SIG-M5 treated with dmso at 0.1 percent for 504 hours (cell line): ENCODE results near the gene ABCC1.
"Not testable (repeated sequence)": the region's sequence is repeated elsewhere in the genome, so short reads cannot be mapped to it uniquely, and the experiment has no call there.

Experiments
- DNase-seq: peaks from one replicate; lab custom pipeline; 2025; ENCODE audit not compliant: unreplicated experiment; lab: John Stamatoyannopoulos, UW

Gene ABCC1

DNA sequence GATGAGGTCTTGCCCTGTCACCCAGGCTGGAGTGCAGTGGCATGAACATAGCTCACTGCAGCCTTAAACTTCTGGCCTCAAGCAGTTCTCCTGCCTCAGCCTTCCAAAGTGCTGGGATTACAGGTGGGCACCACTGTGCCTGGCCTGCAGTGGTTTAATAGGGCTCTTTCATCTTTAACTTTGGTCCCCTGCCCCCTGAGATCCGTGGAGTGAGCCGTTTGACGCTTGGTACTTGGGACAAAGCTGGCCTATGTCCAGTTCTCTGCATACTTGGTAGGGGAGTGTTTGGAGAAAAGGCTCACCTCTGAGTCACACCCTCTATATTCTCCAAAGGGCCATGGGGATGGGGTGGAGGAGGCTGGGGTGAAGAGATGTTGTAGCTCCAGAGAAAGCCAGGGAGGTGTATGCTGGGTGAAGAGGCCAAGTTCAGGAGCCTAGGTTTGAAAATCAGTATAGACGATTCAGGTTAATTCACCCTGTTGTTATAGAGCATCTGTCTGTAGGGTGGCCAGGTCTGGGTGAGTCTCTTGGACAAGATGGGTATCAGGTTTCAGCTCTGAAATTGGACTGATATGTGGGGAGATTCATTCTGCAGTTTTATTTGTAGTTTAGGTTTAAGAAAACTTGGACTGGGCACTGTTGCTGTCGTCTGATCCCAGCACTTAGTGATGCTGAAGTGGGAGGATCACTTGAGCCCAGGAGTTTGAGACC is 17.6 kb downstream of the ABCC1 start:
- DNase-seq, result no peak

DNA sequence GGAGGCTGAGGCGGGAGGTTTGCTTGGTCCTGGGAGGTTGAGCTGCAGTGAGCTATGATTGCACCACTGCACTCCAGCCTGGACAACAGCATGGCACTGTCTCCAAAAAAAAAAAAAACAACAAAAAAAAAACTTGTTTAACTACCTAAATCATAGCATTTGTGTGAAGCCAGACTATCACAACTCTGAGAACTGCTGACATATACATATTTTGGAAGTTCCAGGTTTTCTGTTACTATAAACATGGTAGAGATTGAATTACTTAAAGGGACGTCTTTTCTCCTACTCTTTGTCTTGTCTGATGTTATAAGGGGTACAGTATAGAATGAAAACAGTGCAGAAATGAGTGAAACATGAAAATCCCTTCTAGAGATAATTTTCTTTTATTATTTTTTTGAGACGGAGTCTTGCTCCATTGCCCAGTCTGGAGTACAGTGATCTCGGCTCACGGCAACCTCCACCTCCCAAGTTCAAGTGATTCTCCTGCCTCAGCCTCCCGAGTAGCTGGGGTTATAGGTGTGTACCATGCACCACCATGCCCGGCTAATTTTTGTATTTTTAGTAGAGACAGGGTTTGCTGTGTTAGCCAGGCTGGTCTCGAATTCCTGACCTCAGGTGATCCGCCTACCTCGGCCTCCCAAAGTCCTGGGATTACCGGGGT is 18.4 kb downstream of the ABCC1 start:
- no peak for DNase-seq

DNA sequence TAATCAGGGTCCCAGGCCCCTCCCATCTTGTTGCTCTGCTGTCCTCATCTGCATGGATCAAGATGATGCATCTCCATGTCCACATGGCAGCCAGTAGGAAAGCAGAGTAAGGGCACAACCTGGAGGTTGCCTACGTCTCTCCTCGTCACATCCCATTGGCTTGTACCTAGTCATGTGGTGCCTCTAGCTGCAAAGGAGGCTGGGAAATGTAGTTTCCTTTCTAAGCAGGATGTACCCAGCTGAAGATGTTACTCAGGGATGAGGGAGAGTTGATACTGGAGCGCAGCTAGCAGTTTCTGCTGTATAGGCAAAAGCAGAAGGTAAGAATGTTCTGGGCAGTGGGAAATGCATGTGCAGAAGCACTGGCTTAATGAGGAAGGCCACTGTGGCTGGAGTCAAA is 20.8 kb downstream of the ABCC1 start:
- DNase-seq, result no peak

DNA sequence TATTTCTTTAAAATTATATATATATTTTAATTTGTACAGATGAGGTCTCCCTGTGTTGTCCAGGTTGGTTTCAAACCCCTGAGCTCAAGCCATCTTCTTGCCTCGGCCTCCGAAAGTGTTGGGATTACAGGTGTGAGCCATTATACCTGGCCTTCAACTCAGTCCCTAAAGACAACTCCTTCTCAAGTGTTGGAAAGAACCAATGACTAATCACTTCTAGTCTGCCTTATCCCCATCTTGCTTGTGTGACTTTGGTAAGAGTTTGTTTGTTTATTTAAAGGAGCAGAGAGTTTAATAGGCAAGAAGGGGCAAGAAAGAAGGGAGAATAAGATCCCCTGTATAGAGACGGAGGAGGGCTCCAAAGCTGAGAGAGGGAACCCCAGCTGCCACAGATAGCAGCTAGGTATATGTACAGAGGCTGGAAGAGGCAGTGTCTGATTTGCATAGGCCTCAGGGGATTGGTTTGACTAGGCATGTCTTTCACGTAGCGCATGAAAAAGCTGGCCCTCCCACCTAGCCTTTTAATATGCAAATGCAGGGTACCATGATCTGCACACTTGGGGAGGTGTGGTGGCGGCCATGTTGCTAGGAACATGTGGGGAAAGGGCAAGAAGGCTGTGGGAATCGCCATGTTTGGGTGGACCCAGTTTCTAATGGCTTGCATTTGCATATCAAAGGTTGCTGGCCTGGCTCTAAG is 21.5 kb downstream of the ABCC1 start:
- DNase-seq, result no peak

- no peak for DNase-seq
Observed at GRCh38 chr16:15971440-15971815, 22.0 kb downstream of the ABCC1 start.

DNA sequence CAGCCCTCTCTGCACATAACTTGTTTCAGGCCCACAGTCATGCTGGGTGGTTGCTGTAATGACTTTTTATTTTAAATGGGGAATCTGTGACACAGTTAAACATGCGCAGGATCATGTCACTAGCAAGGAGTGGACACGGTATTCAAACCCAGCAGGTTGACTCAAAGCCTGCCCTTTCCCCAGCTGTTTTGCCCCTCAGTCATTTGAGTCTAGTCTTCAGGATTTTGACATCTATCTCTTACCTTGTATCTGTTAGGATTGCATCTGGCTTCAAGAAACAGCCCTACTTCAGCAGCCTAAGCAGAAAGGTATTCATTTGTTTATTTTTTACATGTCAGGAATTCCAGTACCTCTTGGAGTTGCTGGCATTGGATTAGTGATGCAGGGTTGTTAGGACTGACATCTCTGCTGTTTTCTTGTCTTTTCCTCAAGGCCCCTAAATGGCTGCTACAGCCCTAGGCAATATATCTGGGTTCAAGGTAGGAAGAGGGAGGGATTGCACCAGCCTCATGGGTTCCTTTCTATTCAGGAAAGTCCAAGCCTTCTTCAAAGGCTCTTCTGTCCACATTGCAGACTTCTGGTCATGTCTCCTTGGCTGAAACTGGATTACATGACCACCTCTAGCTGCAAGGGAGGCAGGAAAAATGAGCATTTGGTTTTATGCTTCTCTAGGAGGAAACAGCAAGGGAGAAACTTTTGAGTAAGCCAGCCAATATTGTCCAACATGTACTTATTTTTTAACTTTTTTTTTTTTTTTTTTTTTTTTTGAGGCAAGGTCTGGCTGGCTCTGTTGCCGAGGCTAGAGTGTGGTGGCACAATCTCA is 22.8 kb downstream of the ABCC1 start:
- DNase-seq, result no peak

DNA sequence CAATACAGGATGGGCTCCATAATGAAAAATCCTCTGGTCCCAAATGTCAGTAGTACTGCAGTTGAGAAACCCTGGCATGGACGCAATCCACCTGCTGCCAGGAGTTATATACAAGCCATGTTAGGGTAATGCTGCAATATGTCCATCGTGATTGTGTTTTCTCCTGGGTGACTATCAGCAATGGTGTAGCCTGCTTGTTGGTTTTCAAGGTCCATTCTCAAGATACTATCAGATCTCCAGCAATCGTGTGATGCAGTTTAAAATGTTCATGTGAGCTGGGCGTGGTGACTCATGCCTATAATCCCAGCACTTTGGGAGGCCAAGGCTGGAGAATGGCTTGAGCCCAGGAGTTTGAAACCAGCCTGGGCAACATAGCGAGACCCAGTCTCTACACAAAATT is 24.0 kb downstream of the ABCC1 start:
- no peak for DNase-seq

GRCh38 chr16:15974057-15974456 is 24.6 kb downstream of the ABCC1 start:
- DNase-seq, result no peak

DNA sequence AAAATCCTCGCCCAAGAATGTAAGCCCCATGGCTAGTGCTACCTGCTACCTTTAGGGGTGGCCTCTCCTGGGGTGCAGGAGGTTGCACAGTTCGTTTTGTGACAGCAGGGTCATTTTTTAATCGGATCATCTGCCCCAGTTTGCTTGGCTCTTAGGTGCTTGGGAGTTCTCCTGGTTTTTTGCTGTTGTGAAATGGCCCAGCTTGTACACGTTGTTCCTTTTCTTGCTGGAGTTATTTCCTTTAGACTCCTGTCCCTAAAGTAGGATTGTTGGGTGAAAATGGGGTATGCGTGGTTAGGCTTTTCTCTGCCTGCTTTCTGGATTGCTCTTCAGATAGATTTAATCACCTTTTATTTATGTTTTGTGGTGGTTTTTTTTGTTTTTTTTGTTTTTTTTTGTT is 25.8 kb downstream of the ABCC1 start:
- DNase-seq, result no peak

DNA sequence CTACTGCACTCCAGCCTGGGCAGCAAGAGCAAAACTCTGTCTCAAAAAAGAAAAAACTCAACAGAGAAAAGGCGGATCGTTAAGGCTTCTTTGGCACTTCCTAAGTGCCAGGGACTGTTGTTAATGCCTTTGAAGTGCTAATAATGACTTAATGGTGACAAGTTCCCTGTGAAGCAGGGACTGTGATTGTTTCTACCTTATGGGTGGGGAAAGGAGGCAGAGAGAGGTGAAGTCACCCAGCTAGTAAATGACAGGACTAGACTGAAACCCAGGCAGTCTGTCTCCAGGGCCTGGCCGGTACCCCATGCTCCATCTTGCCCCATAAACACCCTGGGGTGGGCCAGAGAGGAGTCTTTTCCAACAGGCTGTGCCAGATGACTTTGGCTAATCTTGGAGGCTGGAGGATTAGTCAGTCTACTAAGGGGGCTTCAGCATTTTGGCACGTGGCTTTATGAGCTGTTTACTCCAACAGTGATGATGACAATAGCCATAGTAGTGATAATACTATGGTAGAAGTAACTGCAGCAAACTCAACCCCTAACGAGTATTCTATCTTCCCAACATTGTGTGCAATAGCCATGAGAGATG is 26.9 kb downstream of the ABCC1 start:
- DNase-seq, result no peak

DNA sequence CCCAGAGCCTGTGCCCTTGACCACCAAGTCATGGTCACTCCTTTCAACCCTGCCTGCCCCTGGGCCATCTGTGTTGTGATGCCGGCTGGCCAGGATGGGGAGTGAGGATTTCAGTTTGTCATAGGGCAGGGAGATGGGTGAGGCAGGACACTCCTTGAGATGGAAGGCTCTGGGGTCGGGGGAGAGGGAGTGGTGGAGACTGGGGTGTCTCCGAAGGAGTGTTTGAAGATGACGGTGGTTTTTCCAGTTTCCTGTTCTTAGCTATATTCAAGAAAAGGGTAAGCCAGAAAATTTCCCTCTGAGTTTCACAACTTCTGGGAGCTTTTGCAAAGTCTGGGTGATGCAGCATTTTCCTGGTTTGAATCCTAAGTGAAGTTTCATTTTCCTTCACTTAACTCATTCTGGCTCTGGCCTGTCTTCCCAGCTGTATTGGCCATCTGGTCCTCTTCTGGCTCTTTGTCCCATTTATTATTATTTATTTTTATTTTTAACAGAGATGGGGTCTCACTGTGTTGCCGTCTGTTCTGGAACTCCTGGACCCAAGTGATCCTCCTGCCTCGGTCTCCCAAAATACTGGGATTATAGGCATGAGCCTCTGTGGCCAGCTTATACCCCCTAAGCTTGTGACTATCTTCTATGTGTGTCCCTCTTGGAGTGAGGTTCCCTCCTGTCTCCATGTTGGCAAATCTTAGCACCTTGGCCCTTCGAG is 27.7 kb downstream of the ABCC1 start:
- DNase-seq, result no peak

DNA sequence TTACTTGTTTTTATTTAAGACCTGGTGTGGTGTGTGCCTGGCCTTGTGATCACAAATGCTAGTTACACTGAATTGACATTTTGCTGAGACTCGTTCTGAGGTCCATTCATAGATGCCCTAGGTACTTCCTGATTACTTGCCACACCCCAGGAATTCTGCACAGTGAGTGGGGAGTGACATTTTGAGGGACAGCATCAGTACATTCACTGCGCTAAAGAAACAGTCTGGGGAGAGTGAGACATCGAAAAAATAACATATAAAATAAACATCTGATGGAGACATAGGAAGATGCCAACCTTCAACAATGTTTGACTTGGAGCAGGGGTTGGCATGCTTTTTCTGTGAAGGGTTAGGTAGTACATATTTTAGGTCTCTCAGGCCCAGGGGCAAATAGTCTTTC is 30.4 kb downstream of the ABCC1 start:
- DNase-seq, result no peak

DNA sequence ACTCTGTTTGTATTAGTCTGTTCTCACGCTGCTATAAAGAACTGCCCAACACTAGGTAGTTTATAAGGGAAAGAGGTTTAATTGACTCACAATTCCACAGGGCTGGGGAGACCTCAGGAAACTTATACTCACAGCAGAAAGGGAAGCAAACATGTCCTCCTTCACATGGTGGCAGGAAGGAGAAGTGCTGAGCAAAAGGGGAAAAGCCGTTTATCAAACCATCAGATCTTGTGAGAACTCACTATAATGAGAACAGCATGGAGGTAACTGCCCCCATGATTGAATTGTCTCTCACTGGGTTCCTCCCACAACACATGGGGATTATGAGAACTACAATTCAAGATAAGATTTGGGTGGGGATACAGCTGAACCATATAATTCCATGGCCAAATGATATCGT is 30.9 kb downstream of the ABCC1 start:
- DNase-seq, result no peak

GRCh38 chr16:15981382-15981781 is 32.0 kb downstream of the ABCC1 start:
- DNase-seq, result no peak

DNA sequence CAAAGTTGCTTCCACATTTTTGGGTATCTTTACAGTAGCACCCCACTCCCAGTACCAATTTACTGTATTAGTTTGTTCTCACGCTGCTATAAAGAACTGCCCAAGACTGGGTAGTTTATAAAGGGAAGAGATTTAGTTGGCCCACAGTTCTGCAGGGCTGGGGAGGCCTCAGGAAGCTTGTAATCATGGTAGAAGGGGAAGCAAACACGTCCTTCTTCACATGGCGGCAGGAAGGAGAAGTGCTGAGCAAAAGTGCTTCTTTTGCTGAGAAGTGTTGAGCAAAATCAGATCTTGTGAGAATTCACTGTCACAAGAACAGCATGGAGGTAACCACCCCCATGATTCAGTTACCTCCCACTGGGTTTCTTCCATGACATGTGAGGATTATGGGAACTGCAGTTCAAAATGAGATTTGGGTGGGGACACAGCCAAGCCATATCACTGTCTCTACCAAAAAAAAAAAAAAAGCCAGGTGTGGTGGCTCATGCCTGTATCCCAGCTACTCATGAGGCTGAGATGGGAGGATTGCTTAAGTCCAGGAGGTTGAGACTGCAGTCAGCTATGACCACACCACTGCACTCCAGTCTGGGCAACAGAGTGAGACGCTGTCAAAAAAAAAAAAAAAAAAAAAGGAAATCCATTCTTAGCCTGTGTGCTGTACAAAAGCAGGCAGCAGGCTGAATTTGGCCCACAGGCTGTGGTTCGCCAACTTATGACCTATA is 32.9 kb downstream of the ABCC1 start:
- not testable (repeated sequence) for DNase-seq

DNA sequence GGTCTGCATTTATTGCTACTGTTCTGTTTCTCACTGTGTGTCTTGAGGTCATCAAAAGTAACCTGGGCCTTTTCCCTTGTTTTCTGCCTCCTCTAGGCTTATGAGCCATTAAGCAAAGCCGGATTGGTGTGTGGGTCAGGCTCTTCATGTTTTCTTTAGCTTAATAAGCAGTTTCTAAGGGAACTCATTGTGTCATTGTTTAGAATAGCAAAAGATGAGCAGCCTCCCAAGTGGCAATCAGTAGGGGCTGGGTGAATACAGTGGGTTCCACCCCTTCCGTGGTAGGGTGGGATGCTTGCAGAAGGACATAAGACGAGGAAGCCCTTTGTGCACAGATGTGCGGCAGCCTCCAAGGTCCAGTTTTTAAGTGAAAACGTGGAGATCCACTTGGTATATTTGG is 34.5 kb downstream of the ABCC1 start:
- DNase-seq, result no peak

DNA sequence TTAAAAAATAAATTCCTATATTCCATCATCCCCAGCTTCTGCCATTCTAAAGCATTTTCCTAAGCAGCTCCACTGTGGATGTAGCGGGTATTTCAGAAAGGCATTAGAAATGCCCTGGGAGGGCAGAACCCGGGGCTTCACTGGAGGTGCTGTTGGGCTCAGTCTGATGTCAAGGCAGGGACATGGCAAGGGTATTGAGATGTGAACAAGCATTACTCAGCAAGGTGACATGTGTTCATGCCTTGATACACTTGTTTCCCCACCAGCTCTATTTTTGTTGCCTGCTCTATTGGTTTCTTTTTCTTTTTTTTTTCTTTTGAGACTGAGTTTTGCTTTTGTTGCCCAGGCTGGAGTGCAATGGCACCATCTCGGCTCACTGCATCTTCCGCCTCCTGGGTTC is 35.7 kb downstream of the ABCC1 start:
- DNase-seq, result no peak

DNA sequence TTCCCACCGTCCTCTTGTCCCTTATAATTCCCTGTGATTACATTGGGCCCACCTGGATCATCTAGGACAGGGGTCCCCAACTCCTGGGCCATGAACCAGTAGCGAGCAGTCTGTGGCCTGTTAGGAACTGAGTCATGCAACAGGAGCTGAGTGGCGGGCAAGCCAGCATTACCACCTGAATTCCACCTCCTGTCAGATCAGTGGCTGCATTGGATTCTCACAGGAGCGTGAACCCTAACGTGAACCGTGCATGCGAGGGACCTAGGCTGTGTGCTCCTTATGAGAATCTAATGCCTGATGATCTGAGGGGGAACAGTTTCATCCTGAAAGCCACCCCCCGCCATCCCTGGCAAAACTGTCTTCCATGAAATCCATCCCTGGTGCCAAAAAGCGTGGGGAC is 36.8 kb downstream of the ABCC1 start:
- no peak for DNase-seq

DNA sequence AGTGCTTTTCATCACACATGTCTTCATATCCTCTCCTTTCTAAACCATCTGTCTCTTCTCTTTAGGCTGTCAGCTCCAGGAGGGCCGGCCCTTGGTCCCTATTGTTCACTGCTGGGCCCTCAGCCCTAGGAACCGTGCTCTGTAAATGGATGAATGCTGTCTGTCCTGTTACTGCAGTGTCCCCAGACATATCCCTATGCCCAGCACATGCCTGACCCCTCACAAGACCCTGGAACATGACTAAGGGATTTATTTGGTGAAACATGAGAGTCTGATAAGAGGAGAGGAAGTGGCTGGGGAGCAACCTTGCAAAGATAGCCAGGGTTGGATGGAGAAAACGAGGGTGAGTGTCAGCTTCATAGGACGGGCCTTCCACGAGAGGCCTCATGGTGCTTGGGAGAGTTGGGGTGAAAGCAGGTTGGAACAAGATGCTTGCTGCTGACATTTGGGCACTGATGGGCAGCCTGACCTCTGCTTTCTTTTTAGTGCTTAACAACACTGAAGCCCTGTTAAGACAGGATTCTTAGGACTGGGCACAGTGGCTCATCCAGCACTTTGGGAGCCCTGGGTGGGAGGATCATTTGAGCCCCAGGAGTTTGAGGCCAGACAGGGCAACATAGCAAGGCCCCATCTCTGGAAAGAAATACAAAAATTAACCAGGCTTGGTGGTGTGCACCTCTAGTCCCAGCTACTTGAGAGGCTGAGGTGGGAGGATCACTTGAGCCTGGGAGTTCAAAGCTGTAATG is 39.0 kb downstream of the ABCC1 start:
- no peak for DNase-seq
